ENCODE measurements around the gene SAP30BP.

The SAP30BP gene

GRCh38 chr17:75639771-75640555, 27.2 kb upstream of the SAP30BP start:
- Histone ChIP-seq H3K9me3 (no peaks in the 10 kb centered on the region), H3K27me3 (no peaks in the 10 kb centered on the region), H3K36me3 (no peaks in the 10 kb centered on the region), H3K4me3 (ENCODE audit: low read depth, low read length) (no peak overlapping the region), H3K4me1 (no peaks in the 10 kb centered on the region)
- no peak for TF ChIP-seq CTCF (IDR thresholded peaks at IDR 0.05; ENCODE audit: low read depth, low read length)
- no peak for DNase-seq

GRCh38 chr17:75640556-75641119, 26.5 kb upstream of the SAP30BP start:
- DNase-seq, result no peak
- Histone ChIP-seq H3K4me1 (no peaks in the 10 kb centered on the region), H3K4me3 (ENCODE audit: low read depth, low read length) (no peak overlapping the region), H3K9me3 (no peaks in the 10 kb centered on the region), H3K36me3 (no peaks in the 10 kb centered on the region), H3K27me3 (no peaks in the 10 kb centered on the region)
- TF ChIP-seq CTCF (IDR thresholded peaks at IDR 0.05; ENCODE audit: low read depth, low read length), result no peak

- TF ChIP-seq CTCF (IDR thresholded peaks at IDR 0.05; ENCODE audit: low read depth, low read length), result no peak
- no peaks in the 10 kb centered on the region for H3K27me3 ChIP-seq
- no peaks in the 10 kb centered on the region for H3K9me3 ChIP-seq
- H3K36me3 ChIP-seq, result no peaks in the 10 kb centered on the region
- no peak overlapping the region for H3K4me3 ChIP-seq (ENCODE audit: low read depth, low read length)
- no peak for DNase-seq
- no peaks in the 10 kb centered on the region for H3K4me1 ChIP-seq
Measured at GRCh38 chr17:75641343-75641742, 25.8 kb upstream of the SAP30BP start.

- no peaks in the 10 kb centered on the region for H3K36me3 ChIP-seq
- no peak for TF ChIP-seq CTCF (IDR thresholded peaks at IDR 0.05; ENCODE audit: low read depth, low read length)
- H3K9me3 ChIP-seq, result no peaks in the 10 kb centered on the region
- H3K4me3 ChIP-seq (ENCODE audit: low read depth, low read length), result no peak overlapping the region
- H3K4me1 ChIP-seq, result no peaks in the 10 kb centered on the region
- DNase-seq, result no peak
- H3K27me3 ChIP-seq, result no peaks in the 10 kb centered on the region
Measured at GRCh38 chr17:75642182-75642783, 24.9 kb upstream of the SAP30BP start.

- H3K9me3 ChIP-seq, result no peaks in the 10 kb centered on the region
- H3K27me3 ChIP-seq, result no peaks in the 10 kb centered on the region
- no peak for DNase-seq
- H3K36me3 ChIP-seq, result no peaks in the 10 kb centered on the region
- no peak overlapping the region for H3K4me3 ChIP-seq (ENCODE audit: low read depth, low read length)
- TF ChIP-seq CTCF (IDR thresholded peaks at IDR 0.05; ENCODE audit: low read depth, low read length), result no peak
- no peaks in the 10 kb centered on the region for H3K4me1 ChIP-seq
Measured at GRCh38 chr17:75642784-75643642, 24.1 kb upstream of the SAP30BP start.

All from BE2C (cell line).